Breast epithelium (tissue), 3 donors: ENCODE data around the gene PSG6.
"Not testable (repeated sequence)": the region's sequence is repeated elsewhere in the genome, so short reads cannot be mapped to it uniquely, and the experiment has no call there.

Experiments
- POLR2A ChIP-seq: fragments of 450-650 bp; IDR thresholded peaks from one replicate; pipeline ENCODE4 v1.6.1; 2016; ENCODE audit warnings: antibody characterized with exemption, mild to moderate bottlenecking, moderate library complexity
- POLR2AphosphoS5 ChIP-seq, 3 donors: sonication (generic); formaldehyde crosslinking; IDR thresholded peaks; one replicate each; pipeline ENCODE4 v1.6.1; 2017; ENCODE audit warnings: antibody characterized with exemption in 3 of 3
- TF ChIP-seq, protein P1 (sequence below), 3 donors: fragments of 450-650 bp; IDR thresholded peaks; one replicate each; pipeline ENCODE4 v1.5.1; 2016 to 2017; ENCODE audit warnings: antibody characterized with exemption in 3 of 3, mild to moderate bottlenecking in 3 of 3, moderate library complexity in 3 of 3

- TF ChIP-seq, protein P1, sequence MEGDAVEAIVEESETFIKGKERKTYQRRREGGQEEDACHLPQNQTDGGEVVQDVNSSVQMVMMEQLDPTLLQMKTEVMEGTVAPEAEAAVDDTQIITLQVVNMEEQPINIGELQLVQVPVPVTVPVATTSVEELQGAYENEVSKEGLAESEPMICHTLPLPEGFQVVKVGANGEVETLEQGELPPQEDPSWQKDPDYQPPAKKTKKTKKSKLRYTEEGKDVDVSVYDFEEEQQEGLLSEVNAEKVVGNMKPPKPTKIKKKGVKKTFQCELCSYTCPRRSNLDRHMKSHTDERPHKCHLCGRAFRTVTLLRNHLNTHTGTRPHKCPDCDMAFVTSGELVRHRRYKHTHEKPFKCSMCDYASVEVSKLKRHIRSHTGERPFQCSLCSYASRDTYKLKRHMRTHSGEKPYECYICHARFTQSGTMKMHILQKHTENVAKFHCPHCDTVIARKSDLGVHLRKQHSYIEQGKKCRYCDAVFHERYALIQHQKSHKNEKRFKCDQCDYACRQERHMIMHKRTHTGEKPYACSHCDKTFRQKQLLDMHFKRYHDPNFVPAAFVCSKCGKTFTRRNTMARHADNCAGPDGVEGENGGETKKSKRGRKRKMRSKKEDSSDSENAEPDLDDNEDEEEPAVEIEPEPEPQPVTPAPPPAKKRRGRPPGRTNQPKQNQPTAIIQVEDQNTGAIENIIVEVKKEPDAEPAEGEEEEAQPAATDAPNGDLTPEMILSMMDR (IDR thresholded peaks at IDR 0.05), result not testable (repeated sequence)
- not testable (repeated sequence) for TF ChIP-seq POLR2A; POLR2AphosphoS5 (IDR thresholded peaks at IDR 0.05)
These were observed 11.5 kb downstream of the PSG6 start for GRCh38 chr19:42906162-42906561.
